Thoracic aorta (tissue), 2 donors: ENCODE measurements around the gene ADI1. TPM values are rescaled to one million over a fixed set of nuclear protein-coding genes. Genes with fewer than 3 reads are reported as not detected.
A peak's percentile ranks its signal among the peaks of the same experiment; 100 is the strongest.

Source experiments
- ATAC-seq: fragments of 150-250 bp; one replicate; pipeline ENCODE4 v1.8.0; 2017; ENCODE audit warnings: low read depth; ENCODE audit not compliant: insufficient number of reproducible peaks, low FRiP score
- DNase-seq: peaks from one replicate; pipeline ENCODE4 v3.0.0-alpha.2; 2020; ENCODE audit warnings: low spot score
- H3K27ac ChIP-seq, 2 donors: fragments of 200-600 bp; sonication (generic); 1 replicate in 1 of 2; 2 replicates in 1 of 2; pipeline ENCODE4 v1.5.1; 2016; ENCODE audit warnings: mild to moderate bottlenecking in 2 of 2, moderate library complexity in 2 of 2
- H3K27me3 ChIP-seq: fragments of 200-600 bp; sonication (generic); replicated peaks from 2 replicates; pipeline ENCODE4 v1.6.0; 2016; ENCODE audit warnings: mild to moderate bottlenecking; ENCODE audit not compliant: insufficient read depth
- H3K36me3 ChIP-seq: fragments of 200-600 bp; sonication (generic); one replicate; pipeline ENCODE4 v1.5.1; 2016
- H3K4me1 ChIP-seq, 2 donors: fragments of 200-600 bp; sonication (generic); 1 replicate in 1 of 2; 2 replicates in 1 of 2; pipeline versions ENCODE4 v1.5.1 to v1.6.0; 2016; ENCODE audit warnings: low read depth in 2 of 2, mild to moderate bottlenecking in 1 of 2; ENCODE audit not compliant: control insufficient read depth in 1 of 2
- H3K4me3 ChIP-seq: fragments of 200-600 bp; sonication (generic); 2 replicates; pipeline ENCODE4 v1.5.1; 2016; ENCODE audit warnings: mild to moderate bottlenecking
- H3K9me3 ChIP-seq: fragments of 200-600 bp; sonication (generic); 2 replicates; pipeline ENCODE4 v1.5.1; 2016
- total RNA-seq, 2 donors: library from RNA; depleted of rRNA; stranded (reverse); fragments of >200 nt; gene quantifications; one replicate each; pipeline versions ENCODE4 v1.1.0 to v1.2.3, GENCODE V29; 2016
- TF ChIP-seq, protein P1 (sequence below): fragments of 200-600 bp; sonication (generic); IDR thresholded peaks from one replicate; pipeline ENCODE4 v1.5.1; 2019; ENCODE audit warnings: antibody characterized with exemption

ADI1 gene
- total RNA-seq, 2 donors from 2014 or later: 120 to 126 TPM

DNA sequence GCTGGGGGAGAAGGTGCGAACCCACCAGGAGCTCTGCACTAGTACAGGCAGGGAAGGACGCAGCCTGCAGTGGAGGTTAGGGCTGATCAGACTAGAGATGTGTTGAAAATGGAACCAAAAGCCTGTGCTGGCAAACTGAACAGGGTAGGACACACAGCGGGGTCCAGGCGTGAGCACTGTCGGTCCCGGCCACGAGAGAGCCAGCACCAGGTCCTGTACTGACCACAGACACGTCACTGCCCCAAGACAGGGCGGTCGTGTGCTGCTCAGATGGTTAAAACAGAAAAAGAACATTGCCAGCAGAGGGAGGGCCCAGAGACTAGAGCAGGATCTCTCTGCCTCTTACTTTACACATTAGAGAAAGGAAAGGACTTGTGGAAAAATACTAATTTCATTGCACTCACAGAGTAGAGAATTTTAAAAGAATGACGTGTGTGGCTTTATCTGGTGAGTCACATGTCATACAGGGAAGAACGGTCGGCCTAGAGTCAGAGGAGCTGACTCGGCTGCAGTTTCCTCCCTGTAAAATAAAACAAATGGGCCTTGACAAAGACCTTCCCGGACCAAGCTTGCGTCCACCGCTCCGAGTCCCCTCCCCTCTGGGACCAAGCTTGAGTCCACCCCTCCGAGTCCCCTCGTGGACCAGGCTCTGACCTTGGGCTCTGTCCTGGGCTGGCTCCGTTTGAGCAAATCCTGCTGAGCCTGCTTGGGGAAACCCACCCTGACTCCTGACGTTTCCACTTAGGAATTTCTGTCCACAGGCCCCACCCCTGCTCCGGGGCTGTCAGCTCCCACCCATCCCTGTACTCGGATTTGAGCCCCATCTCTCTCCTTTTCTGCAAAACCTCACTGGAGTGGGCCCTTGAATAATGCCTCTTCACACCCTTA, 16.7 kb upstream of the ADI1 start:
- Histone ChIP-seq H3K27me3 (no peaks in the 10 kb centered on the region), H3K4me3 (peak overlapping the region; percentile 69), H3K4me1 (peaks cover 11 to 23% of the 10 kb centered on the region in 2 donors), H3K9me3 (no peaks in the 10 kb centered on the region), H3K27ac (peak overlapping the region; percentile 94 to 98), H3K36me3 (peaks cover 2% of the 10 kb centered on the region)
- ATAC-seq (peak; percentile 96), DNase-seq (peak; percentile 38)
- TF ChIP-seq, protein P1, sequence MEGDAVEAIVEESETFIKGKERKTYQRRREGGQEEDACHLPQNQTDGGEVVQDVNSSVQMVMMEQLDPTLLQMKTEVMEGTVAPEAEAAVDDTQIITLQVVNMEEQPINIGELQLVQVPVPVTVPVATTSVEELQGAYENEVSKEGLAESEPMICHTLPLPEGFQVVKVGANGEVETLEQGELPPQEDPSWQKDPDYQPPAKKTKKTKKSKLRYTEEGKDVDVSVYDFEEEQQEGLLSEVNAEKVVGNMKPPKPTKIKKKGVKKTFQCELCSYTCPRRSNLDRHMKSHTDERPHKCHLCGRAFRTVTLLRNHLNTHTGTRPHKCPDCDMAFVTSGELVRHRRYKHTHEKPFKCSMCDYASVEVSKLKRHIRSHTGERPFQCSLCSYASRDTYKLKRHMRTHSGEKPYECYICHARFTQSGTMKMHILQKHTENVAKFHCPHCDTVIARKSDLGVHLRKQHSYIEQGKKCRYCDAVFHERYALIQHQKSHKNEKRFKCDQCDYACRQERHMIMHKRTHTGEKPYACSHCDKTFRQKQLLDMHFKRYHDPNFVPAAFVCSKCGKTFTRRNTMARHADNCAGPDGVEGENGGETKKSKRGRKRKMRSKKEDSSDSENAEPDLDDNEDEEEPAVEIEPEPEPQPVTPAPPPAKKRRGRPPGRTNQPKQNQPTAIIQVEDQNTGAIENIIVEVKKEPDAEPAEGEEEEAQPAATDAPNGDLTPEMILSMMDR: no peak

GRCh38 chr2:3535467-3535793, 16.1 kb upstream of the ADI1 start:
- ATAC-seq: no peak
- no peaks in the 10 kb centered on the region for H3K27me3 ChIP-seq
- H3K4me1 ChIP-seq: peaks cover 11 to 23% of the 10 kb centered on the region in 2 donors
- H3K27ac ChIP-seq: peak overlapping the region; percentile 94 to 98
- peaks cover 2% of the 10 kb centered on the region for H3K36me3 ChIP-seq
- TF ChIP-seq, protein P1: no peak
- no peak for DNase-seq
- H3K4me3 ChIP-seq: peak overlapping the region; percentile 69
- no peaks in the 10 kb centered on the region for H3K9me3 ChIP-seq

GRCh38 chr2:3534251-3534814, 15.0 kb upstream of the ADI1 start:
- Histone ChIP-seq H3K4me3 (no peak overlapping the region), H3K27ac (peak overlapping the region; percentile 94 to 98), H3K4me1 (peaks cover 11 to 23% of the 10 kb centered on the region in 2 donors), H3K27me3 (no peaks in the 10 kb centered on the region), H3K36me3 (no peaks in the 10 kb centered on the region), H3K9me3 (no peaks in the 10 kb centered on the region)
- no peak for ATAC-seq
- TF ChIP-seq, protein P1: no peak
- DNase-seq: no peak

- TF ChIP-seq, protein P1: no peak
- ATAC-seq (no peak), DNase-seq (no peak)
- Histone ChIP-seq H3K27ac (no peak overlapping the region), H3K4me3 (no peak overlapping the region), H3K27me3 (no peaks in the 10 kb centered on the region), H3K4me1 (peaks cover 11 to 23% of the 10 kb centered on the region in 2 donors), H3K9me3 (no peaks in the 10 kb centered on the region), H3K36me3 (no peaks in the 10 kb centered on the region)
Measured at GRCh38 chr2:3533836-3534235, 14.5 kb upstream of the ADI1 start.

GRCh38 chr2:3532941-3533340, 13.6 kb upstream of the ADI1 start:
- Histone ChIP-seq H3K27ac (no peak overlapping the region), H3K9me3 (no peaks in the 10 kb centered on the region), H3K27me3 (no peaks in the 10 kb centered on the region), H3K4me1 (peaks cover 11 to 23% of the 10 kb centered on the region in 2 donors), H3K36me3 (no peaks in the 10 kb centered on the region), H3K4me3 (no peak overlapping the region)
- TF ChIP-seq, protein P1: no peak
- no peak for DNase-seq
- ATAC-seq: no peak
